Measurements from ENCODE around the gene BICD2. TPM values are rescaled to one million over a fixed set of nuclear protein-coding genes. Genes with fewer than 3 reads are reported as not detected.

BICD2 gene
- total and polyA plus RNA-seq, 2 of the 8 experiments (the other 6 are each of a cell fraction or from before 2014, with no cell fraction given), result 6.6 to 22.8 TPM

DNA sequence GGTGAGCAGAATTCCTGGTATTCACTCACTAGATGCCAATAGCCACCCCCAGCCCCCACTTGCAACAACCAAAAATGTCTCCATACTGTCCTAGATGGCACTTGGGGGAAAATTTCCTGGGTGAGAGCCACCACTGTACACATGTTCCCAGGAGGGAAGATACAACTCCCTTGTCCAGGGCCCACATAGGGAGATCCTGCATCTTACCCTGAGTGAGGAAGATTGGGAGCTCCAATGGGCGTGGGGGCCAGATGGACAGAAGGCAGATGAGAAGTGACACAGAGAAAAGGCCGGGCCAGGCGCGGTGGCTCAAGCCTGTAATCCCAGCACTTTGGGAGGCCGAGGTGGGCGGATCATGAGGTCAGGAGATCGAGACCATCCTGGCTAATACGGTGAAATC lies 82.4 kb downstream of the BICD2 start:
- H2BK15ac ChIP-seq (ENCODE audit: low read length), result no peak overlapping the region
- H2BK12ac ChIP-seq (ENCODE audit: low read depth, low read length), result no peak overlapping the region
- H4K8ac ChIP-seq (ENCODE audit: extremely low read depth, insufficient read depth, low read length), result no peak overlapping the region
- H4K5ac ChIP-seq (ENCODE audit: insufficient read length, low read depth, low read length), result no peak overlapping the region
- no peak overlapping the region for H2AK5ac ChIP-seq (ENCODE audit: low read depth, low read length)
- H3K18ac ChIP-seq (ENCODE audit: extremely low read depth, low read length), result no peak overlapping the region
- POLR2A ChIA-PET (ENCODE audit: partially characterized antibody), result no interaction called here
- H4K20me1 ChIP-seq (replicated peaks in 1 of 2; ENCODE audit: control insufficient read depth in 1 of 2, insufficient read depth in 2 of 2, low read length in 2 of 2), result no peaks in the 10 kb centered on the region
- H2BK120ac ChIP-seq (replicated peaks; ENCODE audit: low read depth, low read length), result no peak overlapping the region
- H3K9me3 ChIP-seq (ENCODE audit: insufficient read depth in 2 of 2, low read depth in 1 of 2, low read length in 1 of 2), result no peaks in the 10 kb centered on the region
- H3K27me3 ChIP-seq (replicated peaks in 1 of 4; ENCODE audit: control insufficient read depth in 3 of 4, extremely low read depth in 1 of 4, insufficient read depth in 3 of 4, low read length in 3 of 4), result no peaks in the 10 kb centered on the region
- peak in 1 of 2 experiments; percentile 19 for DNase-seq (ENCODE audit: low read depth in 1 of 2, low spot score in 2 of 2)
- H2AFZ ChIP-seq (ENCODE audit: low read length), result no peak overlapping the region
- H3K23me2 ChIP-seq (ENCODE audit: low read depth, low read length), result no peaks in the 10 kb centered on the region
- no peak overlapping the region for H3K23ac ChIP-seq (ENCODE audit: insufficient read length)
- no peak overlapping the region for H3K4ac ChIP-seq (replicated peaks; ENCODE audit: insufficient read length, low read depth, low read length)
- no peak overlapping the region for H3K56ac ChIP-seq (replicated peaks; ENCODE audit: insufficient read length, low read depth, low read length)
- 89% methylated on average over 5 of the region's 8 CpGs; no CpG with 5 or more reads in 1 of the 2 experiments for WGBS, 2 experiments (ENCODE audit: extremely low coverage in 1 of 2, insufficient coverage in 1 of 2, insufficient read length in 1 of 2, insufficient replicate concordance in 2 of 2, low coverage in 1 of 2, low lambda C conversion rate in 2 of 2, missing lambda C conversion rate in 1 of 2)
- CTCF ChIA-PET (ENCODE audit: partially characterized antibody), result interaction anchor here (1.4 kb wide), 1 partner anchor 34 kb away, joined by 4 read pairs; no protein-coding TSS in a partner anchor
- no peak overlapping the region for H2BK20ac ChIP-seq (ENCODE audit: low read length)
- no peak overlapping the region for H3K14ac ChIP-seq (ENCODE audit: insufficient read length)
- H3K79me2 ChIP-seq (ENCODE audit: control insufficient read depth in 1 of 2, insufficient read depth in 2 of 2, low read length in 2 of 2), result no peaks in the 10 kb centered on the region
- H3K27ac ChIP-seq (ENCODE audit: low read depth, low read length), result no peak overlapping the region
- no peak overlapping the region for H3K4me2 ChIP-seq (ENCODE audit: insufficient read depth in 1 of 2, low read depth in 2 of 2, low read length in 2 of 2)
- H4K91ac ChIP-seq (replicated peaks; ENCODE audit: insufficient read length, low read length), result no peak overlapping the region
- no peak overlapping the region for H2BK5ac ChIP-seq (ENCODE audit: low read depth, low read length)
- H3K9ac ChIP-seq (replicated peaks in 1 of 4; ENCODE audit: extremely low read depth in 1 of 4, low read depth in 3 of 4, low read length in 3 of 4), result no peak overlapping the region
- no peak overlapping the region for H3K4me3 ChIP-seq (ENCODE audit: extremely low read depth in 1 of 4, insufficient read depth in 2 of 4, low read depth in 3 of 4, low read length in 4 of 4)
- H3K36me3 ChIP-seq (ENCODE audit: control insufficient read depth in 2 of 4, insufficient read depth in 4 of 4, low read length in 3 of 4), result no peaks in the 10 kb centered on the region
- H3K79me1 ChIP-seq (ENCODE audit: low read depth, low read length), result no peaks in the 10 kb centered on the region
- no peak for FAIRE-seq
- H3K4me1 ChIP-seq (replicated peaks in 1 of 4; ENCODE audit: control insufficient read depth in 3 of 4, insufficient read depth in 4 of 4, low read length in 3 of 4), result peaks cover 0 to 9% (median 5%) of the 10 kb centered on the region in 4 experiments; a peak in 5 of 7 replicates
- TF ChIP-seq POLR2AphosphoS5 (IDR thresholded peaks at IDR 0.05; ENCODE audit: low read depth, low read length) (no peak), YY1 (IDR thresholded peaks at IDR 0.05; ENCODE audit: low read depth, low read length) (no peak), BCL11A (IDR thresholded peaks at IDR 0.05; ENCODE audit: low read depth in 2 of 2, low read length in 2 of 2) (no peak), EGR1 (IDR thresholded peaks at IDR 0.05; ENCODE audit: borderline replicate concordance, low read depth, low read length) (no peak), TEAD4 (IDR thresholded peaks at IDR 0.05; ENCODE audit: low read depth, low read length) (no peak), SUZ12 (IDR thresholded peaks at IDR 0.05; ENCODE audit: low read length) (no peak), EP300 (IDR thresholded peaks at IDR 0.05; ENCODE audit: borderline replicate concordance in 1 of 2, low read depth in 2 of 2, low read length in 2 of 2) (no peak), JUN (IDR thresholded peaks at IDR 0.05; ENCODE audit: low read depth, low read length) (no peak), CBX5 (IDR thresholded peaks at IDR 0.05; ENCODE audit: low read depth, low read length) (no peak), NRF1 (IDR thresholded peaks at IDR 0.05; ENCODE audit: low read depth, low read length) (no peak)
- TF ChIP-seq, protein P1, sequence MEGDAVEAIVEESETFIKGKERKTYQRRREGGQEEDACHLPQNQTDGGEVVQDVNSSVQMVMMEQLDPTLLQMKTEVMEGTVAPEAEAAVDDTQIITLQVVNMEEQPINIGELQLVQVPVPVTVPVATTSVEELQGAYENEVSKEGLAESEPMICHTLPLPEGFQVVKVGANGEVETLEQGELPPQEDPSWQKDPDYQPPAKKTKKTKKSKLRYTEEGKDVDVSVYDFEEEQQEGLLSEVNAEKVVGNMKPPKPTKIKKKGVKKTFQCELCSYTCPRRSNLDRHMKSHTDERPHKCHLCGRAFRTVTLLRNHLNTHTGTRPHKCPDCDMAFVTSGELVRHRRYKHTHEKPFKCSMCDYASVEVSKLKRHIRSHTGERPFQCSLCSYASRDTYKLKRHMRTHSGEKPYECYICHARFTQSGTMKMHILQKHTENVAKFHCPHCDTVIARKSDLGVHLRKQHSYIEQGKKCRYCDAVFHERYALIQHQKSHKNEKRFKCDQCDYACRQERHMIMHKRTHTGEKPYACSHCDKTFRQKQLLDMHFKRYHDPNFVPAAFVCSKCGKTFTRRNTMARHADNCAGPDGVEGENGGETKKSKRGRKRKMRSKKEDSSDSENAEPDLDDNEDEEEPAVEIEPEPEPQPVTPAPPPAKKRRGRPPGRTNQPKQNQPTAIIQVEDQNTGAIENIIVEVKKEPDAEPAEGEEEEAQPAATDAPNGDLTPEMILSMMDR (IDR thresholded peaks at IDR 0.05; ENCODE audit: control extremely low read depth in 1 of 3, insufficient read depth in 1 of 3, low read depth in 1 of 3, low read length in 3 of 3), result no peak
- TF ChIP-seq, protein P2, sequence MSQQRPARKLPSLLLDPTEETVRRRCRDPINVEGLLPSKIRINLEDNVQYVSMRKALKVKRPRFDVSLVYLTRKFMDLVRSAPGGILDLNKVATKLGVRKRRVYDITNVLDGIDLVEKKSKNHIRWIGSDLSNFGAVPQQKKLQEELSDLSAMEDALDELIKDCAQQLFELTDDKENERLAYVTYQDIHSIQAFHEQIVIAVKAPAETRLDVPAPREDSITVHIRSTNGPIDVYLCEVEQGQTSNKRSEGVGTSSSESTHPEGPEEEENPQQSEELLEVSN (IDR thresholded peaks at IDR 0.05), result no peak

Data from H1 (cell line).